Esophagus muscularis mucosa (tissue), 4 donors: ENCODE results near the gene CMTM8.

Experiments used
- CTCF ChIP-seq, 3 experiments: fragments of 200-600 bp in 2 of 3; fragments of 450-650 bp in 1 of 3; sonication (generic) in 2 of 3; IDR thresholded peaks; one replicate each; pipeline ENCODE4 v1.5.1; 2017 to 2019; ENCODE audit warnings: antibody characterized with exemption in 3 of 3, mild to moderate bottlenecking in 2 of 3, moderate library complexity in 1 of 3
- EP300 ChIP-seq: sonication (generic); formaldehyde crosslinking; IDR thresholded peaks from one replicate; pipeline ENCODE4 v1.6.1; 2017; ENCODE audit warnings: antibody characterized with exemption
- POLR2A ChIP-seq: fragments of 450-650 bp; IDR thresholded peaks from one replicate; pipeline ENCODE4 v1.6.1; 2017; ENCODE audit warnings: antibody characterized with exemption, moderate library complexity, mild to moderate bottlenecking, low read depth

- TF ChIP-seq EP300 (no peak), CTCF (IDR thresholded peaks at IDR 0.05) (no peak), POLR2A (no peak)
These were observed 43.8 kb upstream of the CMTM8 start for GRCh38 chr3:32194653-32195052.
